Measurements from ENCODE around the gene MED28. TPM values are rescaled to one million over a fixed set of nuclear protein-coding genes. Genes with fewer than 3 reads are reported as not detected.

Gene MED28
- total RNA-seq (2013; cell fraction: nucleolus; rRNA removed), result 59.3 and 62.7 TPM in 2 replicates
- total RNA-seq (2014; rRNA removed) (19.3 and 19.9 TPM in 2 replicates), total RNA-seq (2014; rRNA removed; fragmentation: Illumina TruSeq; extraction: Trizol) (46.2 and 56.0 TPM in 2 replicates), total RNA-seq (2021) (71.4 and 72.7 TPM in 2 replicates), polyA plus RNA-seq (2011; rRNA removed) (48.0 and 54.6 TPM in 2 replicates), polyA plus RNA-seq (2014; fragmentation: Illumina TruSeq; extraction: Trizol) (18.6 and 22.6 TPM in 2 replicates), polyA plus RNA-seq (2014; fragmentation: Nextera tagmentation; extraction: Ambion mirVana) (10 to 100 TPM; 44.4 to 77.4 TPM), polyA plus RNA-seq (2014; rRNA removed) (32.6 and 51.7 TPM in 2 replicates), polyA plus RNA-seq (2016; fragmentation: Nextera tagmentation; extraction: Ambion mirVana) (10 to 100 TPM; 64.5 to 71.0 TPM), polyA minus RNA-seq (2011; rRNA and poly(A)+ RNA removed) (17.3 and 21.6 TPM in 2 replicates), Bru-seq, nascent RNA (percentile 95 among the genes with signal in this experiment), BruChase-seq, experiment 1, labeled RNA remaining after a 6-hour chase (percentile 98 among the genes with signal in this experiment), BruChase-seq, experiment 2, labeled RNA remaining after a 2-hour chase (percentile 97 among the genes with signal in this experiment)
- polyA plus RNA-seq (2011; ENCODE audit: low read depth), result 10.9 TPM
- polyA plus RNA-seq (2011; cell fraction: cytosol; rRNA removed), result 17.8 and 21.4 TPM in 2 replicates
- polyA plus RNA-seq (2011; cell fraction: nucleus; rRNA removed), result 20.1 and 22.0 TPM in 2 replicates
- 48.2 and 54.3 TPM in 2 replicates for polyA plus RNA-seq (2012)
- 19.1 and 33.7 TPM in 2 replicates for polyA minus RNA-seq (2011; cell fraction: cytosol; rRNA and poly(A)+ RNA removed)
- 19.0 and 25.4 TPM in 2 replicates for polyA minus RNA-seq (2011; cell fraction: nucleus; rRNA and poly(A)+ RNA removed)
- long read RNA-seq, experiment 1, full-length matches to known transcripts, result 86 of 89 reads
- long read RNA-seq, experiment 1, partial matches to known transcripts, result 0 of 89 reads
- long read RNA-seq, experiment 1, other reads (novel, unspliced or antisense), result 3 of 89 reads
- long read RNA-seq, experiment 2, full-length matches to known transcripts, result 373 of 395 reads
- long read RNA-seq, experiment 2, partial matches to known transcripts, result 6 of 395 reads
- long read RNA-seq, experiment 2, other reads (novel, unspliced or antisense), result 16 of 395 reads

- WGBS (ENCODE audit: insufficient coverage, insufficient replicate concordance, low lambda C conversion rate, missing lambda C conversion rate), result under 1% methylated on average over 46 of the region's 46 CpGs
- Histone ChIP-seq H3K36me3 (ENCODE audit: control insufficient read depth in 2 of 2, insufficient read depth in 2 of 2, low read length in 1 of 2) (peaks cover under 1 to 2% of the 10 kb centered on the region in 2 experiments; a peak in 2 of 4 replicates), H3K27me3 (replicated peaks in 1 of 2; ENCODE audit: control insufficient read depth in 2 of 2, insufficient read depth in 2 of 2, low read length in 1 of 2) (no peaks in the 10 kb centered on the region), H3K4me1 (ENCODE audit: control insufficient read depth, insufficient read depth, low read length) (peaks cover 6% of the 10 kb centered on the region; the same call in 1 of the 2 replicates), H3K79me2 (ENCODE audit: control insufficient read depth, insufficient read depth, low read length) (peaks cover 47% of the 10 kb centered on the region), H3K4me2 (ENCODE audit: control insufficient read depth, insufficient read depth) (peak within 1 kb of the TSS; percentile 75), H3K27ac (ENCODE audit: control insufficient read depth, insufficient read depth) (peak within 1 kb of the TSS; percentile 84), H3K9ac (ENCODE audit: control insufficient read depth, insufficient read depth, low read length) (peak within 1 kb of the TSS; percentile 93), H3K4me3 (peak within 1 kb of the TSS; percentile 79), H2AFZ (ENCODE audit: control insufficient read depth, low read depth, low read length) (peak within 1 kb of the TSS; percentile 84), H3K9me3 (replicated peaks; ENCODE audit: control insufficient read depth, insufficient read depth, low read length) (no peaks in the 10 kb centered on the region), H4K20me1 (ENCODE audit: control insufficient read depth, insufficient read depth) (peaks cover 11% of the 10 kb centered on the region; the same call in 1 of the 2 replicates)
- intact Hi-C loops (cut with micrococcal nuclease; ENCODE audit: unreplicated experiment), result loop anchor here (1.0 to 10.0 kb wide), 3 partner anchors 37 to 1390 kb away; partner anchors contain the start of genes DCAF16, LAP3, NCAPG and TAPT1
- RAD21 ChIA-PET (ENCODE audit: unreplicated experiment), result interaction anchor here (0.9 to 2.3 kb wide), 7 partner anchors 19 to 978 kb away, joined by 3 to 6 read pairs (median 4); partner anchors contain the start of genes DCAF16 and LAP3
- TSS peak; percentile 91 for BruUV-seq (replicated peaks)
- CTCF ChIA-PET, result interaction anchor here (1.0 to 3.3 kb wide), 6 partner anchors 11 to 194 kb away, joined by 4 to 16 read pairs (median 6); partner anchors contain the start of gene LAP3
- DNase-seq (ENCODE audit: low read depth, low spot score) (peak; percentile 68), ATAC-seq (peak; percentile 89), FAIRE-seq (peak; percentile 97)
- SMC1A ChIA-PET (ENCODE audit: uncharacterized antibody, unreplicated experiment), result interaction anchor here (0.5 to 2.8 kb wide), 7 partner anchors 17 to 229 kb away, joined by 3 to 9 read pairs (median 3); partner anchors contain the start of gene LAP3
- in situ Hi-C loops (cut with MboI), result no loop called here
- POLR2A ChIA-PET, result interaction anchor here (0.6 to 2.9 kb wide), 11 partner anchors 9 to 196 kb away, joined by 3 to 17 read pairs (median 3); partner anchors contain the start of genes DCAF16, LAP3 and NCAPG
- no peak for TF ChIP-seq ETV6 (conservative IDR thresholded peaks at IDR 0.05 in 1 of 2, IDR thresholded peaks at IDR 0.05 in 1 of 2; ENCODE audit: borderline replicate concordance in 1 of 2, low read depth in 1 of 2)
- TF ChIP-seq CUX1 (IDR thresholded peaks at IDR 0.05; ENCODE audit: insufficient replicate concordance, low read depth, low read length), result no peak
- TF ChIP-seq ZNF217 (IDR thresholded peaks at IDR 0.05), result no peak
- no peak for TF ChIP-seq CHD1 (IDR thresholded peaks at IDR 0.05; ENCODE audit: low read depth, low read length)
- TF ChIP-seq USF1 (IDR thresholded peaks at IDR 0.05; ENCODE audit: borderline replicate concordance, extremely low read length, insufficient read depth, low read depth, low read length), result peak; percentile 94
- peak; percentile 43; the same call in 1 of the 2 replicates for TF ChIP-seq CREB1 (IDR thresholded peaks at IDR 0.05; ENCODE audit: low read depth)
- peak; percentile 95 for TF ChIP-seq TAF1 (IDR thresholded peaks at IDR 0.05; ENCODE audit: borderline replicate concordance, low read depth, low read length)
- TF ChIP-seq BRCA1 (IDR thresholded peaks at IDR 0.05; ENCODE audit: low read depth, low read length), result no peak
- no peak for TF ChIP-seq FOXM1 (IDR thresholded peaks at IDR 0.05; ENCODE audit: low read depth, low read length)
These were observed at the start of gene MED28 for GRCh38 chr4:17614416-17615299. Gene MED28 (plus strand): TSS chr4:17614641. CDS start chr4:17614655, 14 bp downstream.

Data from GM12878 (cell line).